Measurements from ENCODE around the gene LIMD2.

- TF ChIP-seq POLR2AphosphoS5 (IDR thresholded peaks at IDR 0.05; ENCODE audit: low read depth, low read length), result no peak; the same call in 1 of the 2 replicates
- TF ChIP-seq POLR2A (IDR thresholded peaks at IDR 0.05; ENCODE audit: low read depth, low read length), result no peak
- no peak for TF ChIP-seq TAF1 (IDR thresholded peaks at IDR 0.05; ENCODE audit: borderline replicate concordance, low read depth, low read length)
Observed at GRCh38 chr17:63703556-63704258, 3.8 kb upstream of the LIMD2 start.
